Chondrocyte (in vitro differentiated cells): Measurements from ENCODE around the gene RSU1. TPM values are rescaled to one million over a fixed set of nuclear protein-coding genes. Genes with fewer than 3 reads are reported as not detected.

ENCODE experiments used
- DNase-seq: peaks from one replicate; pipeline ENCODE4 v3.0.0; 2021; ENCODE audit warnings: mixed read lengths, low spot score
- H3K27ac Mint-ChIP-seq: one replicate; pipeline ENCODE4 v1.8.0; 2021; ENCODE audit warnings: mild to moderate bottlenecking, moderate library complexity, mixed read lengths; ENCODE audit not compliant: unreplicated experiment
- H3K27me3 Mint-ChIP-seq: 2 replicates; pipeline ENCODE4 v1.8.0; 2021; ENCODE audit warnings: low read depth, mixed read lengths
- H3K36me3 Mint-ChIP-seq: 2 replicates; pipeline ENCODE4 v1.8.0; 2021; ENCODE audit warnings: low read depth, mixed read lengths
- H3K4me1 Mint-ChIP-seq: 2 replicates; pipeline ENCODE4 v1.8.0; 2021; ENCODE audit warnings: low read depth, mild to moderate bottlenecking, mixed read lengths
- H3K4me3 Mint-ChIP-seq: one replicate; pipeline ENCODE4 v1.8.0; 2021; ENCODE audit warnings: mild to moderate bottlenecking, moderate library complexity, mixed read lengths; ENCODE audit not compliant: unreplicated experiment
- H3K9me3 Mint-ChIP-seq: 2 replicates; pipeline ENCODE4 v1.8.0; 2021; ENCODE audit warnings: low read depth, mixed read lengths
- total RNA-seq: library from RNA; stranded (reverse); gene quantifications from 3 replicates; pipeline ENCODE4 v1.2.1, GENCODE V29; 2021
- TF ChIP-seq, protein P1 (sequence below): fragments of 200-600 bp; sonication (generic); IDR thresholded peaks from 2 replicates; pipeline ENCODE4 v1.5.0; 2021; ENCODE audit warnings: antibody characterized with exemption, mild to moderate bottlenecking, moderate library complexity

RSU1 gene
- total RNA-seq, 1 donor from 2014 or later, result 165 TPM

DNA sequence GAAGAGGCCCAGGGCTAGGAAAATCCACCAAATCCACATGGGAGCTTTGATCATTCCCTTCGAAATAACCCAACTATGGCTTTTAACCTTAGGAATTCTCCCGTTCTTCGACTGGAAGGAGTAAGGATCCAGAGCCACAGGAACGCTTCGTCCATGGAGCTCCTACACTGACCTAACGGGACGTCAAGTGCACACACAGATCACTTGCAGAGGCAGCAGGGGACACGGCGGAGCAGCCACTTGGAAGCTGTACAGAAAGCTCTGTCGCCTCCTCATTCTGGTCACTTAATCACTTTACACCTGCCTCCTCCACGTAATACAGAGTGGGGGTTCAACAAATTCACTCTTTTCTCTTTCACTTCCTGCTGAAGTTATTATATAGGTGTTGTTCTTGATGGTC lies 43.9 kb downstream of the RSU1 start:
- Mint-ChIP-seq H3K27me3 (no peaks in the 10 kb centered on the region), H3K9me3 (no peaks in the 10 kb centered on the region), H3K27ac (no peak overlapping the region), H3K4me3 (no peak overlapping the region), H3K36me3 (peaks cover 2% of the 10 kb centered on the region), H3K4me1 (peaks cover 15% of the 10 kb centered on the region)
- no peak for DNase-seq
- TF ChIP-seq, protein P1, sequence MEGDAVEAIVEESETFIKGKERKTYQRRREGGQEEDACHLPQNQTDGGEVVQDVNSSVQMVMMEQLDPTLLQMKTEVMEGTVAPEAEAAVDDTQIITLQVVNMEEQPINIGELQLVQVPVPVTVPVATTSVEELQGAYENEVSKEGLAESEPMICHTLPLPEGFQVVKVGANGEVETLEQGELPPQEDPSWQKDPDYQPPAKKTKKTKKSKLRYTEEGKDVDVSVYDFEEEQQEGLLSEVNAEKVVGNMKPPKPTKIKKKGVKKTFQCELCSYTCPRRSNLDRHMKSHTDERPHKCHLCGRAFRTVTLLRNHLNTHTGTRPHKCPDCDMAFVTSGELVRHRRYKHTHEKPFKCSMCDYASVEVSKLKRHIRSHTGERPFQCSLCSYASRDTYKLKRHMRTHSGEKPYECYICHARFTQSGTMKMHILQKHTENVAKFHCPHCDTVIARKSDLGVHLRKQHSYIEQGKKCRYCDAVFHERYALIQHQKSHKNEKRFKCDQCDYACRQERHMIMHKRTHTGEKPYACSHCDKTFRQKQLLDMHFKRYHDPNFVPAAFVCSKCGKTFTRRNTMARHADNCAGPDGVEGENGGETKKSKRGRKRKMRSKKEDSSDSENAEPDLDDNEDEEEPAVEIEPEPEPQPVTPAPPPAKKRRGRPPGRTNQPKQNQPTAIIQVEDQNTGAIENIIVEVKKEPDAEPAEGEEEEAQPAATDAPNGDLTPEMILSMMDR, result no peak

DNA sequence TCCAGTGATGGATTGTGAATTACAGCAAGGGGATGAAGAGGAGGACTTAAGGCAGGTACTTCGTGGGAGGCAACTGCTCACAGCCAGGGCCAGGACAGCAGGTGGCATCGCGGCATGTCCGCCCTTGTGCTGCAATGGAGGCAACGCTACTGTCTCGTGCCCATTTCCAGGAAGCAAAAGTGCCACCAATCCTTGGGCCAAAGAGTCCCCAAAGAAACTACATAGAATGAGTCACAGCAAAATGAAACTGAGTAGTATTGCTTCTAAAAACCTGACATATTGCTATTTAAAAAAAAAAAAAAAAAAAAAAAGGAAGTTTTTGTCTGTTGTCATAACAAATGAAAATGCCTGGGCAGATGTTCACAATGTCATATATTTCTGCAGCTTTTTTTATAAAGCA lies 46.6 kb downstream of the RSU1 start:
- no peak for DNase-seq
- Mint-ChIP-seq H3K27me3 (no peaks in the 10 kb centered on the region), H3K36me3 (no peaks in the 10 kb centered on the region), H3K4me3 (no peak overlapping the region), H3K4me1 (peaks cover 10% of the 10 kb centered on the region), H3K27ac (no peak overlapping the region), H3K9me3 (no peaks in the 10 kb centered on the region)
- TF ChIP-seq, protein P1, result no peak

DNA sequence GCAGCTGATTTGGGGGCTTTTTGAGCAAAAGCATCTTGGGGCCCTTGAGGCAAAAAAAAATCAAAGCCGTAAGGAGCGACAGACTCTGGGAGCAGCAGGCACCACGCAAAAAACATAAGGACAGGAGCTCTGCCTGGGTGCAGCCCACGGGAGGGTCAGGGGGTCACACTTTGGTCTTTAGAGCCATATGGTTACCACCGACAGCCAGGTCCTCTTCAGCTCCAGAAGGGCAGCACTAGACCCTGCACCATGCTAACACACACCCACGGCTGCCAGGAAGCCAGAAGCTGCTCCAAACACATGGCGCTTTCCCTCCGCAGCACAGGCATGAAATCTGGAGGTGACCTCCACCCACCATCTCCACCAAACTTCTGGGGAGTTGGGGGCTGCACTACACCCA lies 47.1 kb downstream of the RSU1 start:
- TF ChIP-seq, protein P1, result no peak
- Mint-ChIP-seq H3K4me1 (peaks cover 11% of the 10 kb centered on the region), H3K27ac (no peak overlapping the region), H3K27me3 (no peaks in the 10 kb centered on the region), H3K9me3 (no peaks in the 10 kb centered on the region), H3K4me3 (no peak overlapping the region), H3K36me3 (no peaks in the 10 kb centered on the region)
- no peak for DNase-seq

DNA sequence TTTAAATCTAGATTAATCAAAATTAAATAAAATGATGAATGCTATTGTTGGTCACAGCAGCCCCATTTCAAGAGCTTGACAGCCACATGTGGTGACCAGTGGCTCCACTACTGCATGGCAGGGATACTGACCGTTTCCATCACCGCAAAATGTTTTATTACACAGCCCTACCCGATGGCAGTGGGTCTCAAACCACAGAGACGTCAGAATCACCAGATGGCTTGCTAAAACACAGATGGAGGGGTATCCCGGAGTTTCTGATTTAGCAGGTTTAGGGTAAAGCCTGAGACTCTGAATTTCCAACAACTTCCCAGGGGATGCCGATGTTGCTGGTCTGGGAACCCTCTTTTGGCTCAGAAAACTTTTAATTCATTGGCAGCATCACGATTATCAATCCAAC lies 47.9 kb downstream of the RSU1 start:
- TF ChIP-seq, protein P1, result no peak
- Mint-ChIP-seq H3K27ac (no peak overlapping the region), H3K4me3 (no peak overlapping the region), H3K9me3 (no peaks in the 10 kb centered on the region), H3K4me1 (peaks cover 11% of the 10 kb centered on the region), H3K27me3 (no peaks in the 10 kb centered on the region), H3K36me3 (peaks cover under 1% of the 10 kb centered on the region)
- no peak for DNase-seq

DNA sequence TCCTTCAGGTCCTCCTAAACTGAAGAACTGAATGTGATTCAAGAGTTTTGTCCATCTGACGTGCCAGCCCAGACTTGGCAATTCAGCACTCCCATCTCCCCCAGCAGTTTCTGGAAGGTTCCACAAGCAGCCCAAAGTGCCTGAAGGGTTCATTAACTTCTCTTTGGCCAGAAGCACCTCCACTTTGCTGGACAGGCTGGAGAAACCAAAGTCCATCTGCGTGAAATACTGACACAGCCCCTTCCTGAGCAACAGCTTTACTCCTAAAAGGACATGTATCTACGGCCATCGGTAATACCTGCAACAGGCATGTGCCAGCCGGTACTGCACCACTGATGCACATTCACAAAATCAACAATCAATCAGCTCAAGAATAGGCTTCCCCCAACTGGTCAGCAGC lies 48.5 kb downstream of the RSU1 start:
- Mint-ChIP-seq H3K4me1 (peaks cover 11% of the 10 kb centered on the region), H3K9me3 (no peaks in the 10 kb centered on the region), H3K4me3 (no peak overlapping the region)

More for the DNA sequence above, 48.5 kb downstream of the RSU1 start:
- Mint-ChIP-seq H3K36me3 (peaks cover 3% of the 10 kb centered on the region), H3K27ac (no peak overlapping the region), H3K27me3 (no peaks in the 10 kb centered on the region)
- no peak for DNase-seq
- TF ChIP-seq, protein P1, result no peak
